GM23338 (cell line): ENCODE results near the gene SPINK4. TPM values are rescaled to one million over a fixed set of nuclear protein-coding genes. Genes with fewer than 3 reads are reported as not detected.

ENCODE experiments used
- ATAC-seq: fragments of 200-7000 bp; cut with Tn5 transposase; 3 replicates; pipeline ENCODE4 v1.9.1; 2020
- DNase-seq: peaks from one replicate; pipeline ENCODE4 v3.0.0-alpha.2; 2015; ENCODE audit warnings: low spot score
- H2AFZ ChIP-seq: fragments of 200-600 bp; sonication (generic); 2 replicates; pipeline ENCODE4 v1.8.0; 2016; ENCODE audit warnings: antibody characterized with exemption, mild to moderate bottlenecking, moderate library complexity
- H3F3A ChIP-seq: fragments of 200-600 bp; sonication (generic); replicated peaks from 2 replicates; pipeline ENCODE4 v1.8.0; 2017; ENCODE audit warnings: antibody characterized with exemption, mixed run types, low read depth
- H3K27ac ChIP-seq: fragments of 200-600 bp; sonication (generic); 2 replicates; pipeline ENCODE4 v1.6.1; 2016; ENCODE audit warnings: low read depth
- H3K27me3 ChIP-seq: fragments of 200-600 bp; sonication (generic); 2 replicates; pipeline ENCODE4 v1.8.0; 2016; ENCODE audit warnings: mild to moderate bottlenecking, mixed run types, moderate library complexity; ENCODE audit not compliant: insufficient read depth
- H3K36me3 ChIP-seq: fragments of 200-600 bp; sonication (generic); 2 replicates; pipeline ENCODE4 v1.8.0; 2016; ENCODE audit warnings: mild to moderate bottlenecking; ENCODE audit not compliant: insufficient read depth
- H3K4me1 ChIP-seq: fragments of 200-600 bp; sonication (generic); 2 replicates; pipeline ENCODE4 v1.8.0; 2016; ENCODE audit warnings: mild to moderate bottlenecking, moderate library complexity; ENCODE audit not compliant: insufficient read depth
- H3K4me2 ChIP-seq: fragments of 200-600 bp; sonication (generic); 2 replicates; pipeline ENCODE4 v1.7.1; 2017; ENCODE audit warnings: mixed run types
- H3K4me3 ChIP-seq: fragments of 200-600 bp; sonication (generic); 2 replicates; pipeline ENCODE4 v1.6.1; 2016; ENCODE audit warnings: mixed run types
- H3K79me2 ChIP-seq: fragments of 200-600 bp; sonication (generic); replicated peaks from 2 replicates; pipeline ENCODE4 v1.8.0; 2017; ENCODE audit warnings: mild to moderate bottlenecking; ENCODE audit not compliant: insufficient read depth
- H3K9me2 ChIP-seq: fragments of 200-600 bp; sonication (generic); 2 replicates; pipeline ENCODE4 v1.8.0; 2017; ENCODE audit not compliant: insufficient read depth
- H4K20me1 ChIP-seq: fragments of 200-600 bp; sonication (generic); replicated peaks from 2 replicates; pipeline ENCODE4 v1.8.0; 2017; ENCODE audit warnings: mild to moderate bottlenecking; ENCODE audit not compliant: insufficient read depth
- H3K27ac Mint-ChIP-seq: 2 replicates; pipeline ENCODE4 v1.8.0; 2020; ENCODE audit warnings: inconsistent platforms, mild to moderate bottlenecking, moderate library complexity, mixed read lengths
- H3K27me3 Mint-ChIP-seq: 3 replicates; pipeline ENCODE4 v1.8.0; 2022; ENCODE audit warnings: low read depth, mild to moderate bottlenecking, moderate library complexity, mixed read lengths, inconsistent platforms; ENCODE audit not compliant: insufficient read depth, poor library complexity
- H3K36me3 Mint-ChIP-seq: 3 replicates; pipeline ENCODE4 v1.8.0; 2021; ENCODE audit warnings: low read depth, mild to moderate bottlenecking, inconsistent platforms, moderate library complexity, mixed read lengths
- H3K4me1 Mint-ChIP-seq: 3 replicates; pipeline ENCODE4 v1.8.0; 2020; ENCODE audit warnings: mild to moderate bottlenecking, inconsistent platforms, mixed read lengths
- H3K4me3 Mint-ChIP-seq: 3 replicates; pipeline ENCODE4 v1.8.0; 2021; ENCODE audit warnings: moderate library complexity, mild to moderate bottlenecking, inconsistent platforms, mixed read lengths
- H3K9me3 Mint-ChIP-seq: 3 replicates; pipeline ENCODE4 v1.8.0; 2020; ENCODE audit warnings: moderate library complexity, mild to moderate bottlenecking, inconsistent platforms, mixed read lengths
- CREB1 ChIP-seq: fragments of 250-450 bp; sonication (Bioruptor Pico); IDR thresholded peaks from 2 replicates; pipeline ENCODE4 v1.5.0; 2020; ENCODE audit warnings: low read depth, mild to moderate bottlenecking, moderate library complexity
- ETS1 ChIP-seq: IDR thresholded peaks from 2 replicates; pipeline ENCODE4 v1.6.1; 2016; ENCODE audit warnings: antibody characterized with exemption
- EZH2 ChIP-seq: fragments of 200-600 bp; sonication (generic); IDR thresholded peaks from one replicate; pipeline ENCODE4 v1.8.0; 2017; ENCODE audit warnings: antibody characterized with exemption, mild to moderate bottlenecking, low read depth; ENCODE audit not compliant: unreplicated experiment
- EZH2phosphoT487 ChIP-seq: fragments of 200-600 bp; sonication (generic); IDR thresholded peaks from one replicate; pipeline ENCODE4 v1.8.1; 2018; ENCODE audit warnings: antibody characterized with exemption; ENCODE audit not compliant: unreplicated experiment
- JUNB ChIP-seq: IDR thresholded peaks from one replicate; pipeline ENCODE4 v1.6.1; 2016; ENCODE audit warnings: antibody characterized with exemption; ENCODE audit not compliant: unreplicated experiment
- POLR2AphosphoS5 ChIP-seq: IDR thresholded peaks from 2 replicates; pipeline ENCODE4 v1.6.1; 2016; ENCODE audit warnings: antibody characterized with exemption, low read depth
- STAT1 ChIP-seq: IDR thresholded peaks from one replicate; pipeline ENCODE4 v1.6.1; 2016; ENCODE audit warnings: antibody characterized with exemption; ENCODE audit not compliant: unreplicated experiment
- ZNF114 ChIP-seq: fragments of 250-450 bp; sonication (Bioruptor Pico); IDR thresholded peaks from 2 replicates; pipeline ENCODE4 v1.5.0; 2020; ENCODE audit warnings: mild to moderate bottlenecking, moderate library complexity
- ZNF331 ChIP-seq: fragments of 250-450 bp; sonication (Bioruptor Pico); IDR thresholded peaks from 2 replicates; pipeline ENCODE4 v1.5.0; 2020; ENCODE audit warnings: low read depth, mild to moderate bottlenecking, moderate library complexity
- polyA plus RNA-seq: library from polyadenylated mRNA; unstranded; fragments of >200 nt; fragmentation: Nextera tagmentation; extraction: Ambion mirVana; gene quantifications from 2 replicates; pipeline ENCODE4 v1.2.1, GENCODE V29; 2016
- total RNA-seq: library from RNA; depleted of rRNA; stranded (reverse); fragments of >200 nt; shearing (Covaris generic); gene quantifications from 2 replicates; pipeline ENCODE4 v1.2.3, GENCODE V29; 2014
- TF ChIP-seq, protein P1 (sequence below), 2 experiments: fragments of 200-600 bp in 1 of 2; sonication (generic) in 1 of 2; conservative IDR thresholded peaks; 2 replicates each; pipeline versions ENCODE4 v1.5.1 to v1.6.1; 2016 to 2017; ENCODE audit warnings: antibody characterized with exemption in 2 of 2, low read depth in 2 of 2, mild to moderate bottlenecking in 2 of 2, moderate library complexity in 1 of 2
- TF ChIP-seq, protein P2 (sequence below): fragments of 250-450 bp; sonication (Bioruptor Pico); IDR thresholded peaks from 2 replicates; pipeline ENCODE4 v1.5.0; 2020; ENCODE audit warnings: mild to moderate bottlenecking, moderate library complexity

The SPINK4 gene
- total and polyA plus RNA-seq, 2 experiments from 2014 or later: not detected

- Histone ChIP-seq H3K79me2 (peaks cover 14% of the 10 kb centered on the region), H3K27ac (peak overlapping the region; percentile 20; the same call in 1 of the 2 replicates), H3K4me3 (no peak overlapping the region), H3K4me2 (no peak overlapping the region), H3K27me3 (no peaks in the 10 kb centered on the region), H3F3A (no peaks in the 10 kb centered on the region), H3K4me1 (0 out of 2 replicates have a peak, but pooled peaks cover 5% of the 10 kb centered on the region), H3K9me2 (no peaks in the 10 kb centered on the region), H4K20me1 (no peaks in the 10 kb centered on the region), H2AFZ (no peak overlapping the region), H3K36me3 (no peaks in the 10 kb centered on the region)
- Mint-ChIP-seq H3K4me1 (peaks cover 12% of the 10 kb centered on the region), H3K27ac (peak overlapping the region; percentile 91), H3K36me3 (peaks cover 4% of the 10 kb centered on the region; the same call in 1 of the 3 replicates), H3K4me3 (no peak overlapping the region), H3K9me3 (no peaks in the 10 kb centered on the region; the same call in 2 of the 3 replicates), H3K27me3 (peaks cover 7% of the 10 kb centered on the region)
- peak; percentile 85 for DNase-seq
- TF ChIP-seq EZH2 (no peak), STAT1 (no peak), POLR2AphosphoS5 (no peak)
- TF ChIP-seq, protein P1, sequence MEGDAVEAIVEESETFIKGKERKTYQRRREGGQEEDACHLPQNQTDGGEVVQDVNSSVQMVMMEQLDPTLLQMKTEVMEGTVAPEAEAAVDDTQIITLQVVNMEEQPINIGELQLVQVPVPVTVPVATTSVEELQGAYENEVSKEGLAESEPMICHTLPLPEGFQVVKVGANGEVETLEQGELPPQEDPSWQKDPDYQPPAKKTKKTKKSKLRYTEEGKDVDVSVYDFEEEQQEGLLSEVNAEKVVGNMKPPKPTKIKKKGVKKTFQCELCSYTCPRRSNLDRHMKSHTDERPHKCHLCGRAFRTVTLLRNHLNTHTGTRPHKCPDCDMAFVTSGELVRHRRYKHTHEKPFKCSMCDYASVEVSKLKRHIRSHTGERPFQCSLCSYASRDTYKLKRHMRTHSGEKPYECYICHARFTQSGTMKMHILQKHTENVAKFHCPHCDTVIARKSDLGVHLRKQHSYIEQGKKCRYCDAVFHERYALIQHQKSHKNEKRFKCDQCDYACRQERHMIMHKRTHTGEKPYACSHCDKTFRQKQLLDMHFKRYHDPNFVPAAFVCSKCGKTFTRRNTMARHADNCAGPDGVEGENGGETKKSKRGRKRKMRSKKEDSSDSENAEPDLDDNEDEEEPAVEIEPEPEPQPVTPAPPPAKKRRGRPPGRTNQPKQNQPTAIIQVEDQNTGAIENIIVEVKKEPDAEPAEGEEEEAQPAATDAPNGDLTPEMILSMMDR (conservative IDR thresholded peaks at IDR 0.05; ENCODE audit: low read depth in 2 of 2): peak; percentile 69 to 71
- ATAC-seq: peak; percentile 6
Measured at GRCh38 chr9:33287087-33287490, 47.1 kb downstream of the SPINK4 start.

- Histone ChIP-seq H3K4me3 (no peak overlapping the region), H3F3A (no peaks in the 10 kb centered on the region), H3K27me3 (no peaks in the 10 kb centered on the region), H3K79me2 (peaks cover 26% of the 10 kb centered on the region), H3K4me1 (0 out of 2 replicates have a peak, but pooled peaks cover 5% of the 10 kb centered on the region), H3K9me2 (no peaks in the 10 kb centered on the region), H3K4me2 (no peak overlapping the region), H2AFZ (no peak overlapping the region), H3K36me3 (no peaks in the 10 kb centered on the region), H4K20me1 (no peaks in the 10 kb centered on the region; the same call in 1 of the 2 replicates), H3K27ac (no peak overlapping the region)
- DNase-seq: no peak
- Mint-ChIP-seq H3K4me3 (0 out of 3 replicates have a peak overlapping the region, but pooled peaks have one; percentile 27), H3K4me1 (peaks cover 13% of the 10 kb centered on the region), H3K27me3 (peaks cover 7% of the 10 kb centered on the region), H3K9me3 (no peaks in the 10 kb centered on the region; the same call in 2 of the 3 replicates), H3K27ac (peak overlapping the region; percentile 62; the same call in 1 of the 2 replicates), H3K36me3 (peaks cover 4% of the 10 kb centered on the region; the same call in 1 of the 3 replicates)
- ATAC-seq: no peak
- no peak for TF ChIP-seq POLR2AphosphoS5
- no peak for TF ChIP-seq EZH2phosphoT487
- no peak for TF ChIP-seq CREB1
- no peak for TF ChIP-seq STAT1
- no peak for TF ChIP-seq ZNF331
- no peak for TF ChIP-seq ETS1
- TF ChIP-seq, protein P2, sequence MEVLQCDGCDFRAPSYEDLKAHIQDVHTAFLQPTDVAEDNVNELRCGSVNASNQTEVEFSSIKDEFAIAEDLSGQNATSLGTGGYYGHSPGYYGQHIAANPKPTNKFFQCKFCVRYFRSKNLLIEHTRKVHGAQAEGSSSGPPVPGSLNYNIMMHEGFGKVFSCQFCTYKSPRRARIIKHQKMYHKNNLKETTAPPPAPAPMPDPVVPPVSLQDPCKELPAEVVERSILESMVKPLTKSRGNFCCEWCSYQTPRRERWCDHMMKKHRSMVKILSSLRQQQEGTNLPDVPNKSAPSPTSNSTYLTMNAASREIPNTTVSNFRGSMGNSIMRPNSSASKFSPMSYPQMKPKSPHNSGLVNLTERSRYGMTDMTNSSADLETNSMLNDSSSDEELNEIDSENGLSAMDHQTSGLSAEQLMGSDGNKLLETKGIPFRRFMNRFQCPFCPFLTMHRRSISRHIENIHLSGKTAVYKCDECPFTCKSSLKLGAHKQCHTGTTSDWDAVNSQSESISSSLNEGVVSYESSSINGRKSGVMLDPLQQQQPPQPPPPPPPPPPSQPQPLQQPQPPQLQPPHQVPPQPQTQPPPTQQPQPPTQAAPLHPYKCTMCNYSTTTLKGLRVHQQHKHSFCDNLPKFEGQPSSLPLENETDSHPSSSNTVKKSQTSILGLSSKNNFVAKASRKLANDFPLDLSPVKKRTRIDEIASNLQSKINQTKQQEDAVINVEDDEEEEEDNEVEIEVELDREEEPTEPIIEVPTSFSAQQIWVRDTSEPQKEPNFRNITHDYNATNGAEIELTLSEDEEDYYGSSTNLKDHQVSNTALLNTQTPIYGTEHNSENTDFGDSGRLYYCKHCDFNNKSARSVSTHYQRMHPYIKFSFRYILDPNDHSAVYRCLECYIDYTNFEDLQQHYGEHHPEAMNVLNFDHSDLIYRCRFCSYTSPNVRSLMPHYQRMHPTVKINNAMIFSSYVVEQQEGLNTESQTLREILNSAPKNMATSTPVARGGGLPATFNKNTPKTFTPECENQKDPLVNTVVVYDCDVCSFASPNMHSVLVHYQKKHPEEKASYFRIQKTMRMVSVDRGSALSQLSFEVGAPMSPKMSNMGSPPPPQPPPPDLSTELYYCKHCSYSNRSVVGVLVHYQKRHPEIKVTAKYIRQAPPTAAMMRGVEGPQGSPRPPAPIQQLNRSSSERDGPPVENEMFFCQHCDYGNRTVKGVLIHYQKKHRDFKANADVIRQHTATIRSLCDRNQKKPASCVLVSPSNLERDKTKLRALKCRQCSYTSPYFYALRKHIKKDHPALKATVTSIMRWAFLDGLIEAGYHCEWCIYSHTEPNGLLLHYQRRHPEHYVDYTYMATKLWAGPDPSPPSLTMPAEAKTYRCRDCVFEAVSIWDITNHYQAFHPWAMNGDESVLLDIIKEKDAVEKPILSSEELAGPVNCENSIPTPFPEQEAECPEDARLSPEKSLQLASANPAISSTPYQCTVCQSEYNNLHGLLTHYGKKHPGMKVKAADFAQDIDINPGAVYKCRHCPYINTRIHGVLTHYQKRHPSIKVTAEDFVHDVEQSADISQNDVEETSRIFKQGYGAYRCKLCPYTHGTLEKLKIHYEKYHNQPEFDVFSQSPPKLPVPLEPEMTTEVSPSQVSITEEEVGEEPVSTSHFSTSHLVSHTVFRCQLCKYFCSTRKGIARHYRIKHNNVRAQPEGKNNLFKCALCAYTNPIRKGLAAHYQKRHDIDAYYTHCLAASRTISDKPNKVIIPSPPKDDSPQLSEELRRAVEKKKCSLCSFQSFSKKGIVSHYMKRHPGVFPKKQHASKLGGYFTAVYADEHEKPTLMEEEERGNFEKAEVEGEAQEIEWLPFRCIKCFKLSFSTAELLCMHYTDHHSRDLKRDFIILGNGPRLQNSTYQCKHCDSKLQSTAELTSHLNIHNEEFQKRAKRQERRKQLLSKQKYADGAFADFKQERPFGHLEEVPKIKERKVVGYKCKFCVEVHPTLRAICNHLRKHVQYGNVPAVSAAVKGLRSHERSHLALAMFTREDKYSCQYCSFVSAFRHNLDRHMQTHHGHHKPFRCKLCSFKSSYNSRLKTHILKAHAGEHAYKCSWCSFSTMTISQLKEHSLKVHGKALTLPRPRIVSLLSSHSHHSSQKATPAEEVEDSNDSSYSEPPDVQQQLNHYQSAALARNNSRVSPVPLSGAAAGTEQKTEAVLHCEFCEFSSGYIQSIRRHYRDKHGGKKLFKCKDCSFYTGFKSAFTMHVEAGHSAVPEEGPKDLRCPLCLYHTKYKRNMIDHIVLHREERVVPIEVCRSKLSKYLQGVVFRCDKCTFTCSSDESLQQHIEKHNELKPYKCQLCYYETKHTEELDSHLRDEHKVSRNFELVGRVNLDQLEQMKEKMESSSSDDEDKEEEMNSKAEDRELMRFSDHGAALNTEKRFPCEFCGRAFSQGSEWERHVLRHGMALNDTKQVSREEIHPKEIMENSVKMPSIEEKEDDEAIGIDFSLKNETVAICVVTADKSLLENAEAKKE (CRISPR knock-in tag): no peak
- no peak for TF ChIP-seq ZNF114
- no peak for TF ChIP-seq JUNB
Measured at GRCh38 chr9:33288235-33288634, 48.3 kb downstream of the SPINK4 start.
